Measurements from ENCODE around the gene CDRT4.

Gene CDRT4

GRCh38 chr17:15393414-15393813 lies 74.0 kb downstream of the CDRT4 start:
- no peak for DNase-seq (ENCODE audit: low spot score)

- DNase-seq (ENCODE audit: low spot score): no peak
Measured at GRCh38 chr17:15392326-15392741, 75.1 kb downstream of the CDRT4 start.

GRCh38 chr17:15388356-15389041 lies 78.9 kb downstream of the CDRT4 start:
- DNase-seq (ENCODE audit: low spot score): no peak

GRCh38 chr17:15386083-15386482 lies 81.3 kb downstream of the CDRT4 start:
- no peak for DNase-seq (ENCODE audit: low spot score)

All from Ammon's horn (tissue), 1 donor.